Measurements from ENCODE around the gene GATM.

- TF ChIP-seq MAZ (IDR thresholded peaks at IDR 0.05; ENCODE audit: borderline replicate concordance, low read depth, low read length) (no peak), RFX5 (IDR thresholded peaks at IDR 0.05; ENCODE audit: low read depth, low read length) (no peak), CTCF (conservative IDR thresholded peaks at IDR 0.05; ENCODE audit: low read depth, low read length) (0 out of 2 replicates have a peak, but pooled peaks have one; percentile 9), POLR2A (IDR thresholded peaks at IDR 0.05; ENCODE audit: low read depth, low read length) (no peak), USF2 (IDR thresholded peaks at IDR 0.05; ENCODE audit: low read depth, low read length) (no peak), ELK1 (IDR thresholded peaks at IDR 0.05; ENCODE audit: borderline replicate concordance, low read depth, low read length) (no peak), BHLHE40 (IDR thresholded peaks at IDR 0.05; ENCODE audit: low read depth, low read length) (no peak), MAFK (IDR thresholded peaks at IDR 0.05; ENCODE audit: low read depth, low read length) (no peak), RAD21 (IDR thresholded peaks at IDR 0.05; ENCODE audit: low read length) (no peak), CEBPB (IDR thresholded peaks at IDR 0.05; ENCODE audit: low read depth, low read length) (no peak), NFE2L2 (IDR thresholded peaks at IDR 0.05; ENCODE audit: low read depth, low read length) (no peak), CHD1 (IDR thresholded peaks at IDR 0.05; ENCODE audit: low read depth, low read length) (no peak), SMC3 (IDR thresholded peaks at IDR 0.05; ENCODE audit: low read depth, low read length) (no peak)
Measured at GRCh38 chr15:45393851-45394250, 15.5 kb upstream of the GATM start.
